ENCODE data around the gene DENND2A. TPM values are rescaled to one million over a fixed set of nuclear protein-coding genes. Genes with fewer than 3 reads are reported as not detected.
"Not testable (repeated sequence)": the region's sequence is repeated elsewhere in the genome, so short reads cannot be mapped to it uniquely, and the experiment has no call there.

DENND2A gene
- total RNA-seq, 4 donors from 2014 or later = 2.0 to 10.9 (median 5.1) TPM

DNA sequence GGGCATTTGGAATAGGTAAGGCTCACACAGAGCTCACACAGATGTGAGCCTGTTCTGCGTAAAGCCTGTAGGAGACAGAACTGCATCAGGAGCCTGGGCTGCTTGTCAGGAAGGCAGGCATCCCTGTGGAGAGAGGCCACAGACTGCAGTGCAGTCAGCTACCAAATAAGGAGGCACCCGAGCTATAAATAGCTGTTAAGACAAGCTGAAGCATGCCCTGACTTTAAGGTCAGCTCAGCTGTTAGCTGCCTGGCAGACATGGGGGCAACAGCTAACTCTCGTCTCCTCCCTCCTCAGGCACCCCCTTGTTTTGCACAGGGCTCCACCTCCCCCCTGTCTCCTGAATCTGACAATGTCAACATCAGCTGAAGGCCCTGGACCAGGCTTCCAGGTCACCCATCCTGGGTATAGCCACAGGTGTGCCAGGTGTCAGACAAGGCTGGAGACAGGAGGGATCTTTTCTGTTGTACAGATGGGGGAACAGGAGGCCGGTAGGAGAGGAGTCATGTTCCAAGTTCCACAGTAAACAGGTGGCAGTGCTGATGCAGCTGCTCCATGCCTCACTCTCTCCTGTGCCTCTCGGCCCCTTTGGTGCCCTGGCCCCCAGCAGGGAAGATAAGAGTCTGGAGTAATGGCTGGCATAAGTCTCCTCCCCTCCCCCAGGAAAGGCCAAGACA, 133.7 kb downstream of the DENND2A start:
- H3K27me3 ChIP-seq = no peaks in the 10 kb centered on the region
- no peaks in the 10 kb centered on the region for H3K4me1 ChIP-seq
- intact Hi-C loops (cut with DNase I) = no loop called here
- no peak overlapping the region for H3K27ac ChIP-seq
- no peak overlapping the region for H3K4me3 ChIP-seq (replicated peaks in 1 of 3)
- DNase-seq = no peak
- H3K9me3 ChIP-seq = no peaks in the 10 kb centered on the region
- 64 to 65% methylated on average over 5 of the region's 5 CpGs for whole genome bisulfite sequencing, 2 donors
- no peaks in the 10 kb centered on the region for H3K36me3 ChIP-seq
- TF ChIP-seq, protein P1, sequence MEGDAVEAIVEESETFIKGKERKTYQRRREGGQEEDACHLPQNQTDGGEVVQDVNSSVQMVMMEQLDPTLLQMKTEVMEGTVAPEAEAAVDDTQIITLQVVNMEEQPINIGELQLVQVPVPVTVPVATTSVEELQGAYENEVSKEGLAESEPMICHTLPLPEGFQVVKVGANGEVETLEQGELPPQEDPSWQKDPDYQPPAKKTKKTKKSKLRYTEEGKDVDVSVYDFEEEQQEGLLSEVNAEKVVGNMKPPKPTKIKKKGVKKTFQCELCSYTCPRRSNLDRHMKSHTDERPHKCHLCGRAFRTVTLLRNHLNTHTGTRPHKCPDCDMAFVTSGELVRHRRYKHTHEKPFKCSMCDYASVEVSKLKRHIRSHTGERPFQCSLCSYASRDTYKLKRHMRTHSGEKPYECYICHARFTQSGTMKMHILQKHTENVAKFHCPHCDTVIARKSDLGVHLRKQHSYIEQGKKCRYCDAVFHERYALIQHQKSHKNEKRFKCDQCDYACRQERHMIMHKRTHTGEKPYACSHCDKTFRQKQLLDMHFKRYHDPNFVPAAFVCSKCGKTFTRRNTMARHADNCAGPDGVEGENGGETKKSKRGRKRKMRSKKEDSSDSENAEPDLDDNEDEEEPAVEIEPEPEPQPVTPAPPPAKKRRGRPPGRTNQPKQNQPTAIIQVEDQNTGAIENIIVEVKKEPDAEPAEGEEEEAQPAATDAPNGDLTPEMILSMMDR (IDR thresholded peaks at IDR 0.05) = no peak
- TF ChIP-seq POLR2A (IDR thresholded peaks at IDR 0.05) = no peak

DNA sequence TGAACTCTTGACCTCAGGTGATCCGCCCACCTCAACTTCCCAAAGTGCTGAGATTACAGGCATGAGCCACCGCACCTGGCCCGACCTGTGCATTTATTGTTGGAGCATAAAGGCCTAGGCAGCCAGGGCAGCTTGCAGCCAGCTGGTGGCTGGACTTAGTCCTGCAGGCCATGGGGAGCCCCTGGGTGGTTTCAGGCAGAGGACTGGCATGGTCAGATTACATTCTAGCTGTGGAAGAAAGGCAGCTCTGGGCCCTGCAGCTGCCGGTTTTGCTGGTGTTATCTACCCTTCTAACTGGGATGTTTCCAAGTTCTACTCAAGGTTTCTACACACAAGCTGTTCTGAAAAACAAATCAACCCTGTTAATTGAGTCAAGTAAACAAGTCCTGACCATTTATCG, 138.6 kb downstream of the DENND2A start:
- Histone ChIP-seq H3K4me1 (no peaks in the 10 kb centered on the region), H3K27me3 (no peaks in the 10 kb centered on the region), H3K36me3 (no peaks in the 10 kb centered on the region), H3K27ac (no peak overlapping the region), H3K4me3 (replicated peaks in 1 of 3) (no peak overlapping the region), H3K9me3 (no peaks in the 10 kb centered on the region)
- intact Hi-C loops (cut with DNase I) = no loop called here
- DNase-seq = no peak
- TF ChIP-seq, protein P1 (IDR thresholded peaks at IDR 0.05) = no peak
- TF ChIP-seq POLR2A (IDR thresholded peaks at IDR 0.05) = no peak
- 81 to 88% methylated on average over 5 of the region's 5 CpGs for WGBS, 2 donors

DNA sequence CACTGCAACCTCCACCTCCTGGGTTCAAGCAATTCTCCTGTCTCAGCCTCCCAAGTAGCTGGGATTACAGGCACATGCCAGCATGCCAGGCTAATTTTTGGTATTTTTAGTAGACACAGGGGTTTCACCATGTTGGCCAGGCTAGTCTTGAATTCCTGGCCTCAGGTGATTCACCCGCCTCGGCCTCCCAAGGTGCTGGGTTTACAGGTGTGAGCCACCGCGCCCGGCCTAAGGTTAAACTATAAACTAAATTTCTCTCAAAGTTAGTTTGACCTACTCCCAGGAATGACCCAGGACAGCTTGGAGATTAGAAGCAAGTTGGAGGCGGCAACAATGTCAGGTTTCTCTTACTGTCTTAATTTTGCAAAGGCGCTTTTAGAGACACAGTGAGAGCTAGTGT, 142.8 kb downstream of the DENND2A start:
- 97% methylated on average over 7 of the region's 7 CpGs for WGBS, 2 donors
- intact Hi-C loops (cut with DNase I) = not testable (repeated sequence)

DNA sequence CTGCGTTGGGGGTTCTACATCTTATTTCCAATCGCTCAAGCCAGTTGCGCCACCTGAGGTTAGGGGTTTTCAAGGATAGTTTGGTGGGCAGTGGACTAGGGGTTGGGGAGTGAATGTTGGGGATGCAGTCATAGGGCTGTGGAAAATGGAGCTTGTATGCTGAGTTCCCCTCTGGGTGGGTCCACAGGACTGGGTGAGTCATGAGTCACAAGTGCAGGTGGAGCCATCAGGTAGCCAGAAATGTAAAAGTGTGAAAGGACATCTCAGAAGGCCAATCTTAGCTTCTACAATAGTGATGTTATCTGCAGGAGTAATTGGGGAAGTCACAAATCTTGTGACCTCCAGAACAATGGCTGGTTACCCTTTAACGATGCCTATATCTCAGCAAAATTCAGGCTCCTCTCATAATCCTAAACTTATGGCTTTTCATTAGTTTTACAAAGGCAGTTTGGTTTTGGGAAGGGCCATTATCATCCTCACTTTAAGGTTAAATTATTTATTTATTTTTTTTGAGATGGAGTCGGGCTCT, 143.3 kb downstream of the DENND2A start:
- Histone ChIP-seq H3K9me3 (no peaks in the 10 kb centered on the region), H3K36me3 (no peaks in the 10 kb centered on the region), H3K27me3 (no peaks in the 10 kb centered on the region), H3K4me1 (no peaks in the 10 kb centered on the region), H3K4me3 (replicated peaks in 1 of 3) (no peak overlapping the region), H3K27ac (no peak overlapping the region)
- no peak for TF ChIP-seq POLR2A (IDR thresholded peaks at IDR 0.05)
- TF ChIP-seq, protein P1 (IDR thresholded peaks at IDR 0.05) = no peak
- 78% methylated on average over 5 of the region's 5 CpGs for WGBS, 2 donors
- intact Hi-C loops (cut with DNase I) = no loop called here
- no peak for DNase-seq

More for the DNA sequence above, 142.8 kb downstream of the DENND2A start:
- H3K4me3 ChIP-seq (replicated peaks in 1 of 3); H3K27ac ChIP-seq; H3K4me1 ChIP-seq; H3K36me3 ChIP-seq; H3K9me3 ChIP-seq; H3K27me3 ChIP-seq; DNase-seq: not testable (repeated sequence)

DNA sequence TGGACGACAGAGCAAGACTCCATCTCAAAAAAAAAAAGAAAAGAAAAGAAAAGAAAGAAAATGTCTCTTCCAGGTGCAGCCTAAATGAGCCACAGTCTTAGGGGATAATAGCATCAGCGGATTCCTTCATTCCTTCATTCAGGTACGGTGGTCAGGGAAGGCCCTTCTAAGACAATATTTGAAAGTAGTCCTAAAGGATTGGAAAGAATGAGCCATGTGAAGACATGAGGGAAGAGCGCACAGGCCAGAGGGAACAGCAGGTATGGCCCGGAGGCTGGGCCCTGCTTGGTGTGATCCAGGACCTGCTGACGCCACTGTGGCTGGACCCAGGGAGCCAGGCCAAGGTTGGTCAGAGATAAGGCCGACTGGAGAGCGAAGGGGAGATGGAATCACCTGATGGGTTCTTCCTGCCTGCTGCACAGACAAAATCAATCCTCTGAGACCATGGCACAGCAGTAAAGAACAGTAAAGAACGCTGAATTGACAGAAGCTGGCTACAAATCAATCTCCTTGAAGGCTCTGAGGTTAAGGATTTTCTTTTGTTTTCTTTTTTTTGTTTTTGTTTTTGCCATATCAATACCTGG, 145.0 kb downstream of the DENND2A start:
- TF ChIP-seq, protein P1 (IDR thresholded peaks at IDR 0.05) = no peak
- TF ChIP-seq POLR2A (IDR thresholded peaks at IDR 0.05) = no peak
- DNase-seq = no peak
- Histone ChIP-seq H3K4me1 (no peaks in the 10 kb centered on the region), H3K4me3 (replicated peaks in 1 of 3) (no peak overlapping the region), H3K27ac (no peak overlapping the region), H3K9me3 (no peaks in the 10 kb centered on the region), H3K27me3 (no peaks in the 10 kb centered on the region), H3K36me3 (no peaks in the 10 kb centered on the region)
- intact Hi-C loops (cut with DNase I) = no loop called here
- WGBS, 2 donors = 91 to 95% methylated on average over 9 of the region's 9 CpGs

Data from thyroid gland (tissue), 4 donors.